ENCODE measurements around the gene PCMTD2. TPM values are rescaled to one million over a fixed set of nuclear protein-coding genes. Genes with fewer than 3 reads are reported as not detected.

The PCMTD2 gene
- total and polyA plus RNA-seq, 2 of the 13 experiments (the other 11 are each of a cell fraction or from before 2014, with no cell fraction given), result 47.0 to 76.9 TPM

DNA sequence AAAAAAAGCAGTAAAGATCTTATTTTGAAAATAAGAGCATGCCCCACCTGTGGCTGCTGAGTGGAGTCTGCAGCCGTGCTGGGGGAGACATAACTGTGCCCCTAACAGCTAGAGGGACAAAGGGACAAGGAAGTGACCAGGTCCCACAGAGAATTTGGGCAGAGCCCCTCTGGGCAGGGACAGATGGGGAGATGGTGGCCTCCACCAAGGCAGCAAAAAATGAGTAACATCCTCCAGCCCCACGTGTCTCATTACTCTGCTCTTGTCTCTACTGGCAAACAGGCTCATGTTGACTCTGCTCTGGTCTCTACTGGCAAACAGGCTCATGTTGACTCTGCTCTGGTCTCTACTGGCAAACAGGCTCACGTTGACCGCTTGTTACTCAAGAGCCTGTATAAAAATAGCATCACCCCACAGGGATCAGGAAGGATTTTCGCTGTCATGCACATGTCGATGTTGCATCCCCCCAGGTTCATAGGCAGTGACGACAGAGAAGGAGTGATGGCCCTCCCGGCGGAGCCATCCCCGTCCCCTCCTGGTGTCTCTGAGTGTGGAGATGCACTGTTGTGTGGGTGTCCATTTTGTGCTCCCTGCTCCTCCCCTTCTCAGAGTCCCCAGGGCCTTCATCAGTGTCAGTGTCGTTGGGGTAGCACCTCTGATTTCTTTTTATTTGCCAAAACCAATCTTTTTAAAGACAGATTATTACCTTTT lies 17.3 kb upstream of the PCMTD2 start (continued):
- TF ChIP-seq POLR2AphosphoS5 (IDR thresholded peaks at IDR 0.05; ENCODE audit: low read depth, low read length) (0 out of 2 replicates have a peak, but pooled peaks have one; percentile 11), PCBP1 (IDR thresholded peaks at IDR 0.05; ENCODE audit: borderline replicate concordance, low read depth, low read length) (no peak), ZNF441 (CRISPR knock-in tag; IDR thresholded peaks at IDR 0.05; ENCODE audit: borderline replicate concordance) (peak; percentile 55; the same call in 1 of the 2 replicates), ZNF678 (CRISPR knock-in tag; IDR thresholded peaks at IDR 0.05) (peak; percentile 40; the same call in 1 of the 2 replicates), NR2F2 (IDR thresholded peaks at IDR 0.05; ENCODE audit: borderline replicate concordance, low read depth) (no peak), REL (CRISPR knock-in tag; conservative IDR thresholded peaks at IDR 0.05) (no peak), SMC3 (IDR thresholded peaks at IDR 0.05; ENCODE audit: low read length) (0 out of 2 replicates have a peak, but pooled peaks have one; percentile 29)
- TF ChIP-seq, protein P1, sequence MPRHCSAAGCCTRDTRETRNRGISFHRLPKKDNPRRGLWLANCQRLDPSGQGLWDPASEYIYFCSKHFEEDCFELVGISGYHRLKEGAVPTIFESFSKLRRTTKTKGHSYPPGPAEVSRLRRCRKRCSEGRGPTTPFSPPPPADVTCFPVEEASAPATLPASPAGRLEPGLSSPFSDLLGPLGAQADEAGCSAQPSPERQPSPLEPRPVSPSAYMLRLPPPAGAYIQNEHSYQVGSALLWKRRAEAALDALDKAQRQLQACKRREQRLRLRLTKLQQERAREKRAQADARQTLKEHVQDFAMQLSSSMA (CRISPR knock-in tag; IDR thresholded peaks at IDR 0.05), result peak; percentile 88
- TF ChIP-seq, protein P2, sequence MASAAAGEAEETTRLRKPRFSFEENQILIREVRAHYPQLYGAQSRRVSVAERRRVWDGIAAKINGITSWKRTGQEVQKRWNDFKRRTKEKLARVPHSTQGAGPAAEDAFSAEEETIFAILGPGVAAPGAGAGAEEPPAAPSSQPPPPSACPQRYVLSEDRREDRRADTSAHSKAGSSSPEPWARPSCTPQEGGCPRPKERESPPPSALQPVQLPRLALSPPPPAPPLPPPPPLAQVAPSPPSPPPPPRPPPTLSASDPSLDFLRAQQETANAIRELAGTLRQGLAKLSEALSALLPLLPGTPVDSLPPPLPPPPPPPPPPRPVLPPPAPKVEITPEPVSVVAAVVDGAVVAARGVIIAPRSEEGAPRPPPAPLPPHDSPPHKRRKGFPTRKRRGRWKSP (CRISPR knock-in tag; IDR thresholded peaks at IDR 0.05), result peak; percentile 65; the same call in 1 of the 2 replicates
- TF ChIP-seq, protein P3, sequence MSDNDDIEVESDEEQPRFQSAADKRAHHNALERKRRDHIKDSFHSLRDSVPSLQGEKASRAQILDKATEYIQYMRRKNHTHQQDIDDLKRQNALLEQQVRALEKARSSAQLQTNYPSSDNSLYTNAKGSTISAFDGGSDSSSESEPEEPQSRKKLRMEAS (IDR thresholded peaks at IDR 0.05), result peak; percentile 86
- TF ChIP-seq, protein P4, sequence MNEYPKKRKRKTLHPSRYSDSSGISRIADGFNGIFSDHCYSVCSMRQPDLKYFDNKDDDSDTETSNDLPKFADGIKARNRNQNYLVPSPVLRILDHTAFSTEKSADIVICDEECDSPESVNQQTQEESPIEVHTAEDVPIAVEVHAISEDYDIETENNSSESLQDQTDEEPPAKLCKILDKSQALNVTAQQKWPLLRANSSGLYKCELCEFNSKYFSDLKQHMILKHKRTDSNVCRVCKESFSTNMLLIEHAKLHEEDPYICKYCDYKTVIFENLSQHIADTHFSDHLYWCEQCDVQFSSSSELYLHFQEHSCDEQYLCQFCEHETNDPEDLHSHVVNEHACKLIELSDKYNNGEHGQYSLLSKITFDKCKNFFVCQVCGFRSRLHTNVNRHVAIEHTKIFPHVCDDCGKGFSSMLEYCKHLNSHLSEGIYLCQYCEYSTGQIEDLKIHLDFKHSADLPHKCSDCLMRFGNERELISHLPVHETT (CRISPR knock-in tag; conservative IDR thresholded peaks at IDR 0.05), result no peak
- TF ChIP-seq, protein P5, sequence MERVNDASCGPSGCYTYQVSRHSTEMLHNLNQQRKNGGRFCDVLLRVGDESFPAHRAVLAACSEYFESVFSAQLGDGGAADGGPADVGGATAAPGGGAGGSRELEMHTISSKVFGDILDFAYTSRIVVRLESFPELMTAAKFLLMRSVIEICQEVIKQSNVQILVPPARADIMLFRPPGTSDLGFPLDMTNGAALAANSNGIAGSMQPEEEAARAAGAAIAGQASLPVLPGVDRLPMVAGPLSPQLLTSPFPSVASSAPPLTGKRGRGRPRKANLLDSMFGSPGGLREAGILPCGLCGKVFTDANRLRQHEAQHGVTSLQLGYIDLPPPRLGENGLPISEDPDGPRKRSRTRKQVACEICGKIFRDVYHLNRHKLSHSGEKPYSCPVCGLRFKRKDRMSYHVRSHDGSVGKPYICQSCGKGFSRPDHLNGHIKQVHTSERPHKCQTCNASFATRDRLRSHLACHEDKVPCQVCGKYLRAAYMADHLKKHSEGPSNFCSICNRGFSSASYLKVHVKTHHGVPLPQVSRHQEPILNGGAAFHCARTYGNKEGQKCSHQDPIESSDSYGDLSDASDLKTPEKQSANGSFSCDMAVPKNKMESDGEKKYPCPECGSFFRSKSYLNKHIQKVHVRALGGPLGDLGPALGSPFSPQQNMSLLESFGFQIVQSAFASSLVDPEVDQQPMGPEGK (CRISPR knock-in tag; IDR thresholded peaks at IDR 0.05), result peak; percentile 58
- TF ChIP-seq, protein P6, sequence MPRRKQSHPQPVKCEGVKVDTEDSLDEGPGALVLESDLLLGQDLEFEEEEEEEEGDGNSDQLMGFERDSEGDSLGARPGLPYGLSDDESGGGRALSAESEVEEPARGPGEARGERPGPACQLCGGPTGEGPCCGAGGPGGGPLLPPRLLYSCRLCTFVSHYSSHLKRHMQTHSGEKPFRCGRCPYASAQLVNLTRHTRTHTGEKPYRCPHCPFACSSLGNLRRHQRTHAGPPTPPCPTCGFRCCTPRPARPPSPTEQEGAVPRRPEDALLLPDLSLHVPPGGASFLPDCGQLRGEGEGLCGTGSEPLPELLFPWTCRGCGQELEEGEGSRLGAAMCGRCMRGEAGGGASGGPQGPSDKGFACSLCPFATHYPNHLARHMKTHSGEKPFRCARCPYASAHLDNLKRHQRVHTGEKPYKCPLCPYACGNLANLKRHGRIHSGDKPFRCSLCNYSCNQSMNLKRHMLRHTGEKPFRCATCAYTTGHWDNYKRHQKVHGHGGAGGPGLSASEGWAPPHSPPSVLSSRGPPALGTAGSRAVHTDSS (CRISPR knock-in tag; conservative IDR thresholded peaks at IDR 0.05), result 0 out of 2 replicates have a peak, but pooled peaks have one; percentile 27
- TF ChIP-seq, protein P7, sequence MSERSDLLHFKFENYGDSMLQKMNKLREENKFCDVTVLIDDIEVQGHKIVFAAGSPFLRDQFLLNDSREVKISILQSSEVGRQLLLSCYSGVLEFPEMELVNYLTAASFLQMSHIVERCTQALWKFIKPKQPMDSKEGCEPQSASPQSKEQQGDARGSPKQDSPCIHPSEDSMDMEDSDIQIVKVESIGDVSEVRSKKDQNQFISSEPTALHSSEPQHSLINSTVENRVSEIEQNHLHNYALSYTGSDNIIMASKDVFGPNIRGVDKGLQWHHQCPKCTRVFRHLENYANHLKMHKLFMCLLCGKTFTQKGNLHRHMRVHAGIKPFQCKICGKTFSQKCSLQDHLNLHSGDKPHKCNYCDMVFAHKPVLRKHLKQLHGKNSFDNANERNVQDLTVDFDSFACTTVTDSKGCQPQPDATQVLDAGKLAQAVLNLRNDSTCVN (CRISPR knock-in tag; IDR thresholded peaks at IDR 0.05; ENCODE audit: borderline replicate concordance), result peak; percentile 58; the same call in 1 of the 2 replicates
